ENCODE results near the gene INPP4B. TPM values are rescaled to one million over a fixed set of nuclear protein-coding genes. Genes with fewer than 3 reads are reported as not detected.
A peak's percentile ranks its signal among the peaks of the same experiment; 100 is the strongest.

INPP4B gene
- polyA plus RNA-seq, 1 donor from 2014 or later, result 1.2 TPM

GRCh38 chr4:142725886-142726285, 120.2 kb downstream of the INPP4B start:
- H3K9me3 Mint-ChIP-seq, result no peaks in the 10 kb centered on the region
- H3K27me3 Mint-ChIP-seq, result peaks cover 1% of the 10 kb centered on the region
- no peak overlapping the region for H3K4me3 Mint-ChIP-seq
- H3K27ac Mint-ChIP-seq, result no peak overlapping the region
- H3K36me3 Mint-ChIP-seq, result no peaks in the 10 kb centered on the region
- H3K4me1 Mint-ChIP-seq, result no peaks in the 10 kb centered on the region

GRCh38 chr4:142721187-142721586, 124.9 kb downstream of the INPP4B start:
- Mint-ChIP-seq H3K27ac (no peak overlapping the region), H3K36me3 (no peaks in the 10 kb centered on the region), H3K9me3 (no peaks in the 10 kb centered on the region), H3K27me3 (peaks cover 1% of the 10 kb centered on the region), H3K4me3 (no peak overlapping the region), H3K4me1 (no peaks in the 10 kb centered on the region)

DNA sequence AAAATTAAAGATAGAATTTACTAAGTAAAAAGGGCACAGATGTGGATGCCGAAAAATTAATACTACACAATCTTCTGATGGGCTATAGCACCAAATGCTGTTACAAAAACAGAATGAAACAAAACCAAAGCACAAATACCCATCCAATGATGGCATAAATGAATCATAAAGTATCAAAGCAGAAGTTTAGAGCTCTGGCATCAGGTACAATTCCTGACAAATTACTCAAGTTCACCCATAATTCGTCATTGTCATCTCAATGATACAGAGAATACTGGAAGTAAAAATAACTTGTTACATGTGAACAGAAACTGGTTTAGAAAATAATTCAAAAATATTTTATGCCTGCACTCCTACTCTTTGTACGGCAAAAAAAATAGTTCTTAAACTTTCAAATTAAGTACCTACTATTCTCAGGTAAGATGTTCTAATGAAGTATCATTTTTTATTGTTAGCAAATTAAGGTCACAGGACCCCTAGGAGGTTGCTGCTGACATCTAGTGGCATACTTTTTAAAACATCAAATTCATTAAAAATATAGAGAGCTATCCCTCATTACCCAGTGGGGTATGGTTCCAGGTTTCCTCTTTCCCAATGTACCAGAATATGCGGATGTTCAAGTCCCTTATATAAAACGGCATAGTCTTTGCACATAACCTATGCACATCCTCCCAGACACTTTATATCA, 126.1 kb downstream of the INPP4B start:
- Mint-ChIP-seq H3K4me1 (no peaks in the 10 kb centered on the region), H3K27ac (no peak overlapping the region), H3K9me3 (no peaks in the 10 kb centered on the region), H3K4me3 (no peak overlapping the region), H3K27me3 (peaks cover 1% of the 10 kb centered on the region), H3K36me3 (no peaks in the 10 kb centered on the region)

GRCh38 chr4:142718981-142719380, 127.1 kb downstream of the INPP4B start:
- no peaks in the 10 kb centered on the region for H3K27me3 Mint-ChIP-seq
- no peaks in the 10 kb centered on the region for H3K36me3 Mint-ChIP-seq
- H3K27ac Mint-ChIP-seq, result no peak overlapping the region
- H3K4me3 Mint-ChIP-seq, result no peak overlapping the region
- H3K4me1 Mint-ChIP-seq, result no peaks in the 10 kb centered on the region
- no peaks in the 10 kb centered on the region for H3K9me3 Mint-ChIP-seq

GRCh38 chr4:142715727-142716126, 130.4 kb downstream of the INPP4B start:
- Mint-ChIP-seq H3K4me3 (no peak overlapping the region), H3K4me1 (no peaks in the 10 kb centered on the region), H3K36me3 (no peaks in the 10 kb centered on the region), H3K9me3 (no peaks in the 10 kb centered on the region), H3K27me3 (no peaks in the 10 kb centered on the region), H3K27ac (no peak overlapping the region)

DNA sequence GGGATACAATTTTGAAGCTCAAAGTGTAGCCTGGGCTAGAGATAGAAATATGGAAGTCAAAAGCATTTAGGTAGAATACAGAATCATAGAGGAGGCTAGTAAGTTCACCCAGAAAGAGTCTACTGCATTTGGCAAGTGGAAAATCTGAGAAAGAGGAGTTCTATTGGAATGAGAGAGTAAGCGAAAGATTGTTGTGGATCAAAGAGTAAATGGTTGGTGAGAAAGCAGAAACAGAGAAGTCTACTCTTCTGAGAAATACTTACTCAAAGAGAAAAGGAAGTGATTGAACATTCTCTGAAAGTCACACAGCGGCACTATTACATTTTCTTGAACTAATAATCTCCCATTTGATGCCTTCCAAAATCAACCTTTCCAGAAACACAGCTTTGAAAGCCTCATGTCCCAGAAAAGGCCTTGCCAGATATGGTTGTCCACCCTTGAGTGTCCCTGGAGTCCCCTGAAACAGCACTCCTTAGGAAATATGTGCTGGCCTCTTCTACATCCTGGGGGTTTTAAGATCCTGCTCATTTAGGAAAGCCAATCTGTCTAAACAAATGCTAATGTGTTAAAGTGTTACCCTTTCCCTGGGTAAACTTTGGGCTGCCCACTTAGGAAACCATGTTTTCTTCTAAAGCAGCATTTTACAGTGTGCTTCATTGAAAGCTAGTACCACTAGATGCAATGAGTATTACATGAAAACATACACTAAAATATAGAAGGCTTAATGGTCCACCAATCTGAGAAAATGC, 132.6 kb downstream of the INPP4B start:
- no peak overlapping the region for H3K4me3 Mint-ChIP-seq
- no peaks in the 10 kb centered on the region for H3K4me1 Mint-ChIP-seq
- peaks cover 0 to 1% (median 0%) of the 10 kb centered on the region in 3 donors for H3K9me3 Mint-ChIP-seq
- H3K36me3 Mint-ChIP-seq, result no peaks in the 10 kb centered on the region
- no peak overlapping the region for H3K27ac Mint-ChIP-seq
- H3K27me3 Mint-ChIP-seq, result no peaks in the 10 kb centered on the region

DNA sequence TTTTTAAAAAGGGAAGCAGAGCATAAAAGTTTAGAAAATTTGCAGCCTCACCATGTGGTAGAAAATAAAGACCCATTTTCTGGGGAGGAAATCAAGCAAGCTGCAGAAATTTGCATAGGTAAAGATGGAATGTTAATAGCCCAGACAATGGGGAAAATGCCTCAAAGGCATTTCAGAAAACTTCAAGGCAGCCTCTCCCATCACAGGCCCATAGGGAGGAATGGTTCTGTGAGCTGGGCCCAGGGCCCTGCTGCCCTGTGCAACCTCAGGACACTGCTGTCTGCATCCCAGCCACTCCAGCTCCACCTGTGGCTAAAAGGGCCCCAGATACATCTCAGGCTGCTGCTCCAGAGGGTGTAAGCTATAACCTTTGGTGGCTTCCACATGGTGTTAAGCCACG, 137.9 kb downstream of the INPP4B start:
- no peaks in the 10 kb centered on the region for H3K4me1 Mint-ChIP-seq
- H3K9me3 Mint-ChIP-seq, result peaks cover 0 to 2% (median 1%) of the 10 kb centered on the region in 3 donors
- H3K36me3 Mint-ChIP-seq, result no peaks in the 10 kb centered on the region
- H3K27me3 Mint-ChIP-seq, result no peaks in the 10 kb centered on the region
- peak overlapping the region in 1 of 4 donors; percentile 38 for H3K4me3 Mint-ChIP-seq
- no peak overlapping the region for H3K27ac Mint-ChIP-seq

DNA sequence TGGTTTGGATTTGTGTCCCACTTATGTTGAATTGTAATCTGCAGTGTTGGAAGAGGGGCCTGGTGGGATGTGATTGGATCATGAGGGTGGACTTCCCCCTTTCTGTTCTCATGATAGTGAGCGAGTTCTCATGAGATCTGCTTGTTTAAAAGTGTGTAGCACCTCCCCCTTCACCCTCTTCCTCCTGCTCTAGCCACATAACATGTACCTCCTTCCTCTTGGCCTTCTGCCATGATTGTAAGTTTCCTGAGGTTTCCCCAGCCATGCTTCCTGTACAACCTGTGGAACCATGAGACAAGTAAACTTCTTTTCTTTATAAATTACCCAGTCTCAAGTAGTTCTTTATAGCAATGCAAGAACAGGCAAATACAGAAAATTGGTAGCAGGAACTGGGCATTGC, 138.7 kb downstream of the INPP4B start:
- peaks cover 0 to 2% (median 1%) of the 10 kb centered on the region in 3 donors for H3K9me3 Mint-ChIP-seq

GRCh38 chr4:142706381-142706780, 139.7 kb downstream of the INPP4B start:
- Mint-ChIP-seq H3K27ac (no peak overlapping the region), H3K4me1 (no peaks in the 10 kb centered on the region), H3K4me3 (no peak overlapping the region), H3K36me3 (no peaks in the 10 kb centered on the region), H3K9me3 (peaks cover 0 to 2% (median 1%) of the 10 kb centered on the region in 3 donors), H3K27me3 (no peaks in the 10 kb centered on the region)

More for the DNA sequence above, 138.7 kb downstream of the INPP4B start:
- Mint-ChIP-seq H3K36me3 (no peaks in the 10 kb centered on the region), H3K27me3 (no peaks in the 10 kb centered on the region), H3K4me1 (no peaks in the 10 kb centered on the region), H3K27ac (no peak overlapping the region), H3K4me3 (no peak overlapping the region)

GRCh38 chr4:142705820-142706219, 140.3 kb downstream of the INPP4B start:
- Mint-ChIP-seq H3K27me3 (no peaks in the 10 kb centered on the region), H3K4me3 (no peak overlapping the region), H3K27ac (no peak overlapping the region), H3K4me1 (no peaks in the 10 kb centered on the region), H3K36me3 (no peaks in the 10 kb centered on the region), H3K9me3 (peaks cover 0 to 2% (median 1%) of the 10 kb centered on the region in 3 donors)

- peaks cover 0 to 2% (median 0%) of the 10 kb centered on the region in 3 donors for H3K9me3 Mint-ChIP-seq
- no peaks in the 10 kb centered on the region for H3K36me3 Mint-ChIP-seq
- H3K4me3 Mint-ChIP-seq, result no peak overlapping the region
- H3K4me1 Mint-ChIP-seq, result no peaks in the 10 kb centered on the region
- H3K27ac Mint-ChIP-seq, result no peak overlapping the region
- no peaks in the 10 kb centered on the region for H3K27me3 Mint-ChIP-seq
Observed at GRCh38 chr4:142703694-142704309, 142.3 kb downstream of the INPP4B start.

DNA sequence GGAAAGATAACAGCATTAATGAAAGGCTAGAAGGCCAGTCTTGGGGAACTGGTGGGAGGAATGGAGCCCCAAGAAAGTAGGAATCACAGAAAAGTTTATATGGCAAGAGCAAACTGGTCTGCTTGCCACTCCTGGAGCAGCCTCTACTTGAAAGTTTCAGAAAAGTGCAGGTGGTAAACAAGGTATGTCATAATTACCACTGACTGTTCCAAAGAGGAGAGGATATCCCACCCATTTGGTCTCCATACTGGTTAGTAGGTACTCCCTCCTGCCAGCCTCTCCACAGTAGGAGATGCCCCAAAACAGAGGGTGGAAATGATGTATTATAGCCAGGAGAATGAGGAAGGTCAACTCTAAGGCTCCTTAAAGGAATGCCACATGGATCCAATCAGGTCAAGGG, 145.1 kb downstream of the INPP4B start:
- peaks cover 0 to 2% (median 0%) of the 10 kb centered on the region in 3 donors for H3K4me1 Mint-ChIP-seq
- H3K27ac Mint-ChIP-seq, result no peak overlapping the region
- H3K27me3 Mint-ChIP-seq, result no peaks in the 10 kb centered on the region
- no peak overlapping the region for H3K4me3 Mint-ChIP-seq
- H3K36me3 Mint-ChIP-seq, result no peaks in the 10 kb centered on the region
- no peaks in the 10 kb centered on the region for H3K9me3 Mint-ChIP-seq

DNA sequence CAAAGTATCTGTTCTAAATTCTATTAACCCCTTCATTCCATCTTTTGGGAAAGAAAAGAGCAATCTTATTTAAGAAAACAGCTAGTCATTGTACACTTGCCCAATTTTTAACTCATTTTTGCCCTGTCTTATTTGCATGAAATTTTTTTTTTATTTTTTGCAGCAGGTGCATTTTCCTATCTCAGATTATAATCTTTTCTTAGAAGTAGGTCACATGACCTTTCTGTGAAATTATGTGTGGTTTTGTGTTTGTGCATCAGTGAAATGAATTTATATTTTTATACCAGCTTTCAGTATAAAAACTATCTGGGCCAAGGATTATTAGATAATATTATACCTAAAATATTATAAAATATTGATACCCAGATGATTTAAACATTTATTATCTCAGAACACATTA, 145.6 kb downstream of the INPP4B start:
- peaks cover 0 to 2% (median 0%) of the 10 kb centered on the region in 3 donors for H3K4me1 Mint-ChIP-seq
- no peaks in the 10 kb centered on the region for H3K9me3 Mint-ChIP-seq
- no peak overlapping the region for H3K27ac Mint-ChIP-seq
- no peaks in the 10 kb centered on the region for H3K27me3 Mint-ChIP-seq
- H3K4me3 Mint-ChIP-seq, result no peak overlapping the region
- H3K36me3 Mint-ChIP-seq, result no peaks in the 10 kb centered on the region

- Mint-ChIP-seq H3K4me1 (peaks cover 0 to 2% (median 0%) of the 10 kb centered on the region in 3 donors), H3K4me3 (no peak overlapping the region), H3K9me3 (no peaks in the 10 kb centered on the region), H3K27ac (no peak overlapping the region), H3K36me3 (no peaks in the 10 kb centered on the region), H3K27me3 (no peaks in the 10 kb centered on the region)
Observed at GRCh38 chr4:142698552-142698951, 147.5 kb downstream of the INPP4B start.

DNA sequence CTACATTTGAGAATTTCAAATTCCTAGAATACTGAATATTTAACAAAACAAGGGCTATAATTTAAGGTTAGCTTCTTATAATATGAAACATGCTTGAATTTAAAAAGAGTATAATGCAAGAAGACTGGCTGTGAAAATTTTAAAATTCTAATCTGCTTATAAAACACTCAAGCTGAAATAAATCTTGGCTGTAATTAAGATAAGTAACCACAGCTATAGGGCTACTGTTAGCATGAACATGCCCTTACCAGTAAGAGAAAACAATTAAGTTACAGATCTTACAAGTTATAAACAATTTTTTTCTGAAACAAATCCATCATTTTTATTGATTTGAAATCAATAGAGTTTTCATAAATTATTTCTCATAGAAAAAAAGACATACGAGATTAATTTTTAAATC, 148.2 kb downstream of the INPP4B start:
- peaks cover 0 to 2% (median 0%) of the 10 kb centered on the region in 3 donors for H3K4me1 Mint-ChIP-seq
- H3K4me3 Mint-ChIP-seq, result no peak overlapping the region
- no peaks in the 10 kb centered on the region for H3K27me3 Mint-ChIP-seq
- no peaks in the 10 kb centered on the region for H3K9me3 Mint-ChIP-seq
- H3K27ac Mint-ChIP-seq, result no peak overlapping the region
- H3K36me3 Mint-ChIP-seq, result no peaks in the 10 kb centered on the region

All from IgD-negative memory B cell (primary cell).